Daoy (cell line): Measurements from ENCODE around the gene NHS. TPM values are rescaled to one million over a fixed set of nuclear protein-coding genes. Genes with fewer than 3 reads are reported as not detected.

ENCODE experiments used
- DNase-seq: peaks from one replicate; pipeline ENCODE4 v3.0.0-alpha.2; 2015; ENCODE audit warnings: low read depth
- total RNA-seq: library from RNA; depleted of rRNA; stranded (reverse); fragments of >200 nt; shearing (Covaris generic); gene quantifications from 2 replicates; pipeline ENCODE4 v1.2.3, GENCODE V29; 2014

Gene NHS
- total RNA-seq, 1 experiment from 2014 or later, result 1.3 TPM

GRCh38 chrX:17674601-17675000 is 299.6 kb downstream of the NHS start:
- DNase-seq, result no peak

GRCh38 chrX:17679261-17679660 is 304.3 kb downstream of the NHS start:
- DNase-seq, result no peak

GRCh38 chrX:17679820-17680219 is 304.8 kb downstream of the NHS start:
- no peak for DNase-seq

GRCh38 chrX:17680732-17681413 is 305.9 kb downstream of the NHS start:
- no peak for DNase-seq

GRCh38 chrX:17682259-17682658 is 307.3 kb downstream of the NHS start:
- DNase-seq, result no peak

DNA sequence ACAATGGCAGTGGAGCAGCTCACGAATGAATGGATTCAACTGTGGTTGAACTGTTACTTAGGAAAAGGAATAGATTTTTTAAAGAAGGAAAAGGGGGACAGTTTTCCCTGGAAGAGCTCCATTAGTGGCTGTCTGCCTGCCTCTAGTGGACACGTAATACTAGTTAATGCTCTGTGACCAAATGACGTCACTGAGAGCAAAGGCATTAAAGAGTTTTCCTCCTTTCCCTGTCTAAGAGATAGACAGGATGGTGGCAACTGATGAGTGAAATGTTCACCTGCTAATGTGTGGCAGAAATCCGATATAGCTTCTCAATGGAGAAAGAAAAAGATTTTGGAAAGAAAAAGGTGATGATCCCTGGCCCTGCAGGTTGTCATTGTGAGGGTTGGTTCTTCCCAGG is 310.0 kb downstream of the NHS start:
- DNase-seq, result no peak

DNA sequence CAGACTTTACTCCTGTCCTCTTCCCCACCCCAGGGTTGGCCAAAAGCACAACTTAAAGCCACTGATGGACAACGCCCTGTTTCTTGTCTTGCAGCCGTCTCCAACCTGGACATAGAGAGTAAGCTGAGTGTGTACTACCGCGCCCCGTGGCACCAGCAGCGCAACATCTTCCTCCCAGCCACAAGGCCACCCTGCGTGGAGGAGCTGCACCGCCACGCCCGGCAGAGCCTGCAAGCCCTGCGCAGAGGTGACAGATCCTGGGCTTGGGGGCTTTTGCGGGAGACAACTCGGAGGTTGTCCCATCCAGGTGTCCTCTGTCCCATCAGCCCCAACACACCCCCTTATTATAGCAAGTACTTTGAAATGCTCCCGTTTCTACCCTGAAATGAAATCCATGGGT is 312.6 kb downstream of the NHS start:
- DNase-seq, result no peak

DNA sequence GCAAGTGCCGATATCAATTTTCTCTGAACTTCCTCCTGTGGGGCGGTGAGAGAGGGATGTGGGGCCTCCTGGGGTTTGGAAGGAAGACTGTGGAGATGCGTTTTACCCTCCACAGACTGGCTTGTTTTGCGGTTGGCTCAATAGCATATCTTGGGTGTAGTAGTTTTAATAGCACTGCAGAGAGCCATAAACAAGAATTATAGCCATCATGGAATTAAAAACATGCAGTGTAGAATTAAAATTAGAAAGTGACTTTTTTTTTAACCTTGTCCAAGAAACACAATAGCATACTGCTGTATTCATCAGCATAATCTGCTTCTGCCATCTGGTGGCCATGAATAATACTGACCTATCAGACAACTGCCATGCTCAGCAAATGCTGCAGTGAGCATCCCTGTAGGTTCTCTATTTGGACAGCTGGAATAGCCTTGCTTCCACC is 315.0 kb downstream of the NHS start:
- peak; percentile 45 for DNase-seq

- DNase-seq, result peak; percentile 55
Observed at GRCh38 chrX:17692709-17693346, 317.8 kb downstream of the NHS start.

GRCh38 chrX:17697191-17697590 is 322.2 kb downstream of the NHS start:
- no peak for DNase-seq

DNA sequence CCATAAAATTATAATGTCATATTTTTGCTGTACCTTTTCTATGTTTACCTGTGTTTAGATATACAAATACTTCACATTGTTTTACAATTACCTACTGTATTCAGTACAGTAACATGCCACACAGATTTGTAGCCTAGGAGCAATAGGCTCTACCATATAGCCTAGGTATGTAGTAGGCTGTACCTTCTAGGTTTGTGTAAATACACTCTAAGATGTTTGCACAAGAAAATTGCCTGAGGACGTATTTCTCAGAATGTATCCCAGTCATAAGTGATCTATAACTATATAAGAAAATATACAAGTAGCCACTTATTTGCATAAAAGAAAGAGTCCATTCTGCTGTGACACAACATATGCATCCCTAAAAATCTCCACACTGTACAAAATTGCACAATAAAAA is 326.0 kb downstream of the NHS start:
- DNase-seq, result no peak

- DNase-seq, result no peak
Observed at GRCh38 chrX:17703201-17703600, 328.2 kb downstream of the NHS start.

GRCh38 chrX:17705211-17705610 is 330.2 kb downstream of the NHS start:
- DNase-seq, result no peak

DNA sequence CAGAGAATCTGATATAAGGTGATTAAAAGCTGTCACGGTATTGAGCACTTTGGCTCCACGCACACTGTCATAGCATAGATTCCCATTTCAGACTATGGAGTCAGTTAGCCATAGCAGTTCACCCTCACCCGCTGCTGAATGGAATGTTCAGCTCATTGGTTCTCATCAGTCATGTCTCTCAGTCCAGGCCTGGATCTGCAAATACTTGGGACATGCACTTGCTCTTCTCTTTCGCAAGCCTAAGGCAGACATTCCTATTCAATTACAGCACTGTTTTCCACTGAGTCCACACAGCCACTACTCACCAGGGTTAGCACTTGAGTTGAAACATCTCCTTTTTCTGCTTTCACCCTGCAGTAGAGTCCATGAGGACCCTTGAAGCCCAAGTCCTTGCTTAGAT is 331.7 kb downstream of the NHS start:
- DNase-seq, result no peak

DNA sequence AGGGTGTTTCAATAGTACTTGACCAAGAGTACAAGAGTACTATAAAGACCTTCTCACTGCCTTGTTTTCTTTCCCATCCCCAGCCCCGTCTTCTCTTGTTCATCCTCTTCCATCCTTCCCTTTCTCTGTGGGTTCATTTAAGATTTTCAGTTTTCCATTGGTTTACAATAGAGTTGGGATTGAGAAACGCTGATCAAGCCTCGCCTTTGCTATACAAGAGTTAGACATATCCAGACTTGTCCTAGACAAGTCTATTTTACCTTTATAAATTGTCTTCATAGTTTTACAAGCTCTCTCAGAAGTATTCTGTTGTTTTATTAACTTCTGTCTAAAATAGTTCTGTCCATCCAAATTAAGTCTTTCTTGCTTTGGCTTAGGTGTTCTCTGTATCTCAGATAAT is 332.7 kb downstream of the NHS start:
- DNase-seq, result no peak

GRCh38 chrX:17710871-17711301 is 335.9 kb downstream of the NHS start:
- DNase-seq, result no peak

GRCh38 chrX:17713288-17713687 is 338.3 kb downstream of the NHS start:
- no peak for DNase-seq

GRCh38 chrX:17718649-17719165 is 343.7 kb downstream of the NHS start:
- no peak for DNase-seq

DNA sequence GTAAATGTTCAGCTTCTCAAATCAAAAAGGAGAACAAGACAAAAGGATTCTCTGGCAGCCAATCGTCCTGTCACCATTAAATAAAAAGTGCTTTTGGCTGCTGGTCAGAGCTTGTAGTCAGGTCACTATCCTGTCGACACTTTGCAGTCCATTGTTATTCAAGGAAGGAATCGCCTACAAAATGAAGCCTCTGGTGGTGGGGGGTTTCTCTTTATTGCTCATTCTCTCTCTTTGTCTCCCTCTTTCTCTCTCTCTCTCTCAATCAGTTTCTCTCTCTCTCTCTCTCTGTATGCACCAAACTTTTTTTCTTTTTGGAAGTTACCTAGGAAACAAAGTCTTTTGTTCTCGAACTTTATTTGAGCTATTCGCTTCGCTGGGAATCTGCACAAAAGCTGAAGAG is 344.7 kb downstream of the NHS start:
- no peak for DNase-seq

DNA sequence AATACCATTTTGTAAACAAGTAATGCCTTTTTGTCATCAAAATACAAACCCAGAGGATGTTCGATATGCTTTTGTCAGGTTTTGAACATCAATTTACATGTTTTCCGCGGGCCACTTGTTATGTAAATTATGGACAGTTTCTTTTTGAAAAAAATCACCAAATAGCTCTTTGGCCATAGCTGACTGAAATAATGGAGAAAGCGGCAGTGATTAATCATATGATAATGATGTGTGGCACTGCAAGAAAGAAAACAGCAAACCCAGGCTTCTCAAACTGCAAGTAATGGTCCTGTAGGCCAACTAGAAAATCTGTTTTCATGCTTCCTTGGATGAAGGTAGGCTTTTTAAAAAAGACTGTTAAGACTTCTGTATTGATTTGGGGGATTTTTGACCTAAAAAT is 346.7 kb downstream of the NHS start:
- no peak for DNase-seq

DNA sequence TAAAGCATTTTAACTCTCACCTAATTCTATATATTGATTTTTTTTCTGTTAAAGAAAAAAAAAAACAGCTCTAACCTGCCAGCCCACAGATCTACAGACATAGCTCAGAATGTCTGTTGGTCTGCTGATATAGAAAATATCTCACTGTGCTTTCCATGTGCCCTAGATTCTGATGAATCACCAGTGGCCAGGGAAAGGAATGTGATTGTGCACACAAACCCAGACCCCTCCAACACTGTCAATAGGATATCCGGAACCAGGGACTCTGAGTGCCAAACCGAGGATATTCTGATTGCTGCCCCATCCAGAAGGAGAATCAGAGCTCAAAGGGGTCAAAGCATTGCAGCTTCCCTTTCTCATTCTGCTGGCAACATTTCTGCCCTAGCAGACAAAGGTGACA is 350.2 kb downstream of the NHS start:
- DNase-seq, result peak; percentile 36

- no peak for DNase-seq
Observed at GRCh38 chrX:17732138-17732783, 357.3 kb downstream of the NHS start.

GRCh38 chrX:17735406-17735805 is 360.4 kb downstream of the NHS start:
- no peak for DNase-seq
